COLO668 (cell line): Measurements from ENCODE around the gene RRP8.

Experiments
- DNase-seq: peaks from one replicate; lab custom pipeline; 2025; ENCODE audit not compliant: unreplicated experiment; lab: John Stamatoyannopoulos, UW

RRP8 gene

DNA sequence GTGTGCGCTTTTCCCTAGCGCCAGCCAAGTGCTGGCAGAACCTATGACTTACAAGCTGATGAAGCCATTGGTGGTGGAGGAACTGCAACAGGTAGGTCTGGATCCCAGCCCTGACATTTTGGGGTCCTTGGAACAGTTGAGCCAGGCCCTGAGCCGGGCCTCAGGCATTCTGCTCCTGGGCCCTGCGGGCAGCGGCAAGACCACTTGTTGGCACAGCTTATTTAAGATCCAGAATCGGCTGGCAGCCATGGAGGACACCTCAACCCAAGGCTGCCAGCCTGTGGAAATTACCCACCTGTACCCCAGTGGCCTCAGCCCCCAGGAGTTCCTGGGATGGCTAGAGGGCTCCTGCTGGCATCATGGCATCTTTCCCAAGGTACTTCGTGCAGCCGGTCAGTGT is 56.7 kb downstream of the RRP8 start:
- no peak for DNase-seq

DNA sequence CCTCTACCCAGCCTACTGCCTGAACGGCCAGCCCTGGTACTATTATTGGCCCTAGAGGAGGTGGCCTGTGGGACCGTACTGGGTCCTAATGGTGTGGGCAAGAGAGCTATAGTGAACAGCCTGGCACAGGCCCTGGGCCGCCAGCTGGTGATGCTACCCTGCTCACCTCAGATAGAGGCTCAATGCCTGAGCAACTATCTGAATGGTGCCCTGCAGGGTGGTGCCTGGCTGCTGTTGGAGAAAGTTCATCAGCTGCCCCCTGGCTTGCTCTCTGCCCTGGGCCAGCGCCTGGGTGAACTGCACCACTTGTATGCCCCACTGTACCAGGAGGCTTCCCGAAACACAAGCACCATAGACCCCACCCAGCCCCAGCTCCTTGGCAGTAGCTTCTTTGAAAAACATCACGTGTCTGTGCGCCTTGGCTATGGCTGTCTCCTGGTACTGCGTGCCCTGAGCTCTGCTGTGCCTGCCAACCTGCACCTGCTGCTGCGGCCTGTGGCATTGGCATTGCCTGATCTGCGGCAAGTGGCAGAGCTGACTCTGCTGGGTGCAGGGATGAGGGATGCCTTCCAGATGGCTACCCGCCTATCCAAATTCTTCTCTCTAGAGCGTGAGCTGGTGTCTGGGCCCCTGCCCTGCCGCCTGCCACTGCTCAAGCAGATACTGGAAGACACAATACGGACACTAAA is 57.4 kb downstream of the RRP8 start:
- DNase-seq: no peak
